HG02588 (cell line): ENCODE results near the gene EXOC8.
A peak's percentile ranks its signal among the peaks of the same experiment; 100 is the strongest.
"Not testable (repeated sequence)": the region's sequence is repeated elsewhere in the genome, so short reads cannot be mapped to it uniquely, and the experiment has no call there.

Source experiments
- ATAC-seq: cut with Tn5 transposase; IDR thresholded peaks from one replicate; pipeline ENCODE4 v1.9.1; 2021; ENCODE audit warnings: mild to moderate bottlenecking, moderate library complexity; ENCODE audit not compliant: unreplicated experiment

EXOC8 gene

GRCh38 chr1:231353086-231353485 lies 15.4 kb upstream of the EXOC8 start:
- ATAC-seq = no peak

GRCh38 chr1:231351816-231352215 lies 14.2 kb upstream of the EXOC8 start:
- no peak for ATAC-seq

- ATAC-seq = not testable (repeated sequence)
These were observed 11.2 kb upstream of the EXOC8 start for GRCh38 chr1:231348856-231349255.

DNA sequence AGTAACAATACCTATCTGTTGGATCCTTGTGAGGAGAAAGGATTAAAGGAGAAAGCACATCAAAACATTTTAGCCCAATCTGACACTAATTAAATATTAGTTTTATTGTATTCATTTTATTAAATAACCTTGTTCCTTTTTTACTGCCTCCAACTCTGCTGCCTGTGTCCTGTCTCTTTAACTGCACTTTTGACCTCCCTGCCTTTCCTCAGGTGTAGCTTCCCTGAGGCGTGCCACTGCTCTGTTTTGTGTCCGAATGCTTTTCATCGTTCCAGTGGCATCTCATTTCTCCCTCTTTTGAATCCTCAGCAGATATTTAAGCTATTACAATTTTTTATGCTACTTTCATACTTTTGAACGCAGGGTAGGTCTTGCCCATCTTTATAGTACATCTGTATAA lies 10.8 kb upstream of the EXOC8 start:
- ATAC-seq = no peak

DNA sequence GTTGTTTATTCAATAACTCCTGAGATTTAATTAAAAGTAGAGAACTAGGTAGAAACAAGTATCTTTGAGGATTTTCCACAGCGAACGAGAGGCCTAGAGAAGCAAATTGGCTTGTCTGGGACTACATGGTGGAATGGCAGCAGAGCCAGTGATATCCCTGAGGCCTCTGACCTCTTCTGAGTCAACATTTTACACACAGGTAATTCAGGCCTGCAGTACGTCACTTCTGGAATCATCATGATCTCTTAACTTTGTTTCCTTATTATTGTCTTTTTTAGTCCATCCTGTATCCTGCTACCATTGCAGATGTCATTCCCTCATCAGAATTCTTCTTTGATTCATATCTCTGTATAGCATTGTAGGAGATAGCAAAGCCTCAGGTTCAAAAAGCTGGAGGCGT lies 10.3 kb upstream of the EXOC8 start:
- no peak for ATAC-seq

DNA sequence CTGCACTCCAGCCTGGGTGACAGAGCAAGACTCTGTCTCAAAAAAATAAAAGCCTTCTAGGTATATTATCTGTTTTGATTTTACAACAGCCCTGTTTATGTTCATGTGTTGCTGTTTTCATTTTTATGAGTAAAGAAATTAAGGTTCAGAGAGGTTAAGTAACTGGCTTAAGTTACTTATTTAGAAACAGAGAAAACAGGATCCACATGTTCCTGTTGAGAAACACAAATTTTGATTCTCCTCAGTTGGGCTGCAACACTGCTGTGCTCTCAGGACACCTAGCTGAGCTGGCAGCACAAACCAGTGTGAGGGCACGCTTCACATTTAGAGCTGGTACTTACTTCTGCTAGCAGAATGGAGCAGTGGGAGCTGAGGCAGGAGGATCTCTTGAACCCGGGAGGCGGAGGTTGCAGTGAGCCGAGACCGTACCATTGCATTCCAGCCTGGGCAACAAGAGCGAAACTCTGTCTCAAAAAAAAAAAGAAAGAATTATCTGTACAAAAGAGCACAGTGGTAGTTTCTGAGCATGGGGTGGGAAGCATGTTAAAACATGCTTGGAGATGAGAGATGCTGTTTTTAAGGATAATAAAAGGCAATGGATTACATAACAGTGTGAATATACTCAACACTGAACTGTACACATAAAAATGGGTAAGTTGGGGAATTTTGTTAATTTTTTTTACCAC lies 2.8 kb upstream of the EXOC8 start:
- no peak for ATAC-seq

GRCh38 chr1:231338270-231339128 lies 847 bp upstream of the EXOC8 start, which contains the start of gene SPRTN:
Gene SPRTN, plus strand, starts transcription at chr1:231338293. Its CDS starts 91 bp downstream, at chr1:231338384.
- peak; percentile 12 for ATAC-seq

- ATAC-seq = peak; percentile 5
These were observed 595 bp downstream of the EXOC8 start for GRCh38 chr1:231337043-231337471.

GRCh38 chr1:231335663-231336602 lies 1.7 kb downstream of the EXOC8 start:
- no peak for ATAC-seq

GRCh38 chr1:231334952-231335351 lies 2.7 kb downstream of the EXOC8 start:
- ATAC-seq = no peak

GRCh38 chr1:231334079-231334666 lies 3.5 kb downstream of the EXOC8 start:
- no peak for ATAC-seq

GRCh38 chr1:231332761-231333160 lies 4.9 kb downstream of the EXOC8 start:
- ATAC-seq = no peak

DNA sequence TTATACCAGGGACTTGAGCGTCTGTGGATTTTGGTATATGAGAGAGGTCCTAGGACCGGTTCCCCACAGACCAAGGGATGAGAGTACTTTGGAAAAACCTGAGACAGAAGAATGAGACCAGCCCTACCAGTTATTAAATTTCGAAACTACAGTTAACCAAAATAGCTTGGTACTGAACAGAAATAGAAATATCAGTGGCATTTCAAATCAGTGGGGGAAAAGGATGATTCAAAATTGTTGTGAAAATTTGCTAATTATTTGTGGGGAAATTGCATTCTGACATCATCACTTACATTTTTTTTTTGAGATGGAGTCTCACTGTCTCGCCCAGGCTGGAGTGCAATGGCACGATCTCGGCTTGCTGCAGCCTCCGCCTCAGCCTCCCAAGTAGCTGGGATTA lies 8.2 kb downstream of the EXOC8 start:
- ATAC-seq = no peak

- no peak for ATAC-seq
These were observed 10.0 kb downstream of the EXOC8 start for GRCh38 chr1:231327617-231328016.

DNA sequence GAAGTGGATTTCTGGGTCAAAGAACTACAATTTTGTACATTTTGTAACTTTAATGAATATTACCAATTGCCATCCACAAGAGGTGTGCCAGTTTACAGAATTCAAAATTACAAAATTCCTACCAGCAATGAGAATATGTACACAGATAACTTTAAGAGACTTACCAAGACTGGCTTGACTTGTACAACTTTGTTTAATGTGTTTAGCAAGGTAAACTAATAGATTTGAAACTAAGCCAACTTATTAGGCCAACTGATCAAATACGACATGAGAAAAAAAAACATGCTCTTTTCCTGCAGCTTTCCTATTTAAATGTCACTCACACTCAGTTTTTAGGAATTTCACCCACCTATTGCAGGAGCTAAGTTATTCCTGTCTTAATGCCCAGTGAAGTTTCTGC lies 11.4 kb downstream of the EXOC8 start:
- no peak for ATAC-seq

GRCh38 chr1:231324660-231325059 lies 13.0 kb downstream of the EXOC8 start:
- no peak for ATAC-seq

DNA sequence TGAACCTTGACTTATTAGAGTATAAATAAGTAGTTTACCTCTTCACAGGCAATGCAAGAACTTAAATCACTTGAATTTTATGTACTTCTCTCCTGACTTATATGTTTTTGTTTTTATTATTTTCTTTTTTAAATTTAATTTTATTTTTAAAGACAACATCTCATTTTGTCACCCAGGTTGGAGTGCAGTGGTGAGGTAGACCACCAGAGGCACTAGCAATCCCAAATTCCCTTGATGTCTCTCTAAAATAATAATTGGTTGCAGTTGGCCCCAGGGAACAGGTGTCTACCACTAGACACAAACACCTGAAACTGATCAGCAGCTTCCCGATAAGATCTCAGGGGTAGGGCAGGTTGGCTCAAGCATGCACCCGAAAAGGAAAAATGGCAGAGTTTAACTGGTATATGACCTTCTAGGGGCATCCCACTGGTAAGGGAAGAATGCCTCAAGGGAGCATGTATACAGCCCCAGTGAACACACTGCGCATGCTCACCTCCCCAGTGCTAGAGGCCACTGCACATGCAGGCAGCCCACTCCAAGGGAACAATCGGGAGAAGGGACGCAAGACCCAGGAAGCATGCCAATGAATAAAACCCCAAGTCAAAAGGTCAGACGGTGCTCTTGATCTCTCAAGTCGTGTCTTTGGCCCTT lies 14.6 kb downstream of the EXOC8 start:
- no peak for ATAC-seq

- no peak for ATAC-seq
These were observed 18.6 kb downstream of the EXOC8 start for GRCh38 chr1:231319080-231319479.

- no peak for ATAC-seq
These were observed 19.1 kb downstream of the EXOC8 start for GRCh38 chr1:231318568-231318967.

DNA sequence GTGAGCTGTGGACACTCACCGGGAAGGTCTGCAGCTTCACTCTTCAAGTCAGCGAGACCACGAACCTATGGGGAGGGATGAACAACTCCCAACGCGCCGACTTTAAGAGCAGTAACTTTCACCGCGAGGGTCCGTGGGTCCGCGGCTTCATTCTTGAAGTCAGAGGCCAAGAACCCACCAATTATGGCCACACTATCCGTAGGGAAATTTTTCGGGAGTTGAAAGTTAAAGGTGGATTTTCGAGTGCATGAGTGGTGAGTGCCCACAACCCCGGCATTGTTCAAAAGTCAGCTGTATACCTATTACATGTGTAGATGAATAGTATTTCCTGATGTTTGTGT lies 19.7 kb downstream of the EXOC8 start:
- no peak for ATAC-seq
